Pancreas (tissue), 10 donors: Measurements from ENCODE around the gene LOC101059915.
A peak's percentile ranks its signal among the peaks of the same experiment; 100 is the strongest.
"Not testable (repeated sequence)": the region's sequence is repeated elsewhere in the genome, so short reads cannot be mapped to it uniquely, and the experiment has no call there.

Experiments
- ATAC-seq, 4 donors: fragments of 200-7000 bp; cut with Tn5 transposase; one replicate each; pipeline versions ENCODE4 v1.8.0 to v1.9.1; 2020; ENCODE audit warnings: mild to moderate bottlenecking in 4 of 4, moderate library complexity in 4 of 4
- DNase-seq, 6 donors: peaks; one replicate each; pipeline ENCODE4 v3.0.0-alpha.2; 2020
- FAIRE-seq: peaks from 2 replicates; lab custom pipeline; 2012; peaks lifted over from hg19 to GRCh38; lab: Jason Lieb, UNC
- H3K27ac ChIP-seq, 4 donors: fragments of 200-600 bp; sonication (generic); 1 replicate in 3 of 4; 2 replicates in 1 of 4; pipeline versions ENCODE4 v1.5.0 to v1.8.0; 2020
- H3K27me3 ChIP-seq, 4 donors: fragments of 200-600 bp; one replicate each; pipeline ENCODE4 v1.8.0; 2021
- H3K36me3 ChIP-seq, 3 donors: fragments of 200-600 bp; sonication (generic) in 1 of 3; one replicate each; pipeline versions ENCODE4 v1.5.0 to v1.8.0; 2020 to 2021
- H3K4me1 ChIP-seq, 3 donors: fragments of 200-600 bp; one replicate each; pipeline ENCODE4 v1.8.0; 2021
- H3K4me3 ChIP-seq, 4 donors: fragments of 200-600 bp; sonication (generic) in 2 of 4; one replicate each; pipeline versions ENCODE4 v1.5.0 to v1.8.0; 2020 to 2021
- H3K9me3 ChIP-seq, 4 donors: fragments of 200-600 bp; one replicate each; pipeline ENCODE4 v1.8.0; 2021
- CTCF ChIP-seq, 4 donors: fragments of 200-600 bp; sonication (generic) in 3 of 4; IDR thresholded peaks; one replicate each; pipeline versions ENCODE4 v1.5.0 to v1.8.0; 2021; ENCODE audit warnings: antibody characterized with exemption in 4 of 4
- WGBS, 2 donors: extraction: QIAGEN DNeasy Blood & Tissue Kit; methylation state at CpG; one replicate each; pipeline ENCODE4 v1.1.7; 2013; 5-methylcytosine and 5-hydroxymethylcytosine counted together
- intact Hi-C, 3 donors: fragments of 100-400 bp; cut with DNase I; formaldehyde crosslinking; loops; one replicate each; pipeline versions ENCODE4 v1.11.1 to v1.14.2; 2022
- donor health status: healthy with polysubstance abuse.
- donor health status: DM: no; HTN: no; CAD: no; lungs with moderate emphysema.
- donor health status: DM: no; HTN: no; CAD: no.
- donor health status: control.
- donor health status: control.
- donor health status: Bipolar disorder and iron deficiency.
- donor health status: DM: yes; HTN: yes; CAD: no.
- donor health status: DM: no; HTN: no; CAD: no.
- donor health status: DM: no; HTN: no; CAD: no.
- donor health status: DM: yes; HTN: yes; CAD: no.

Gene LOC101059915

GRCh38 chrX:71638409-71638808, 28.9 kb upstream of the LOC101059915 start:
- no peaks in the 10 kb centered on the region for H3K9me3 ChIP-seq
- no peak for DNase-seq
- WGBS, 2 donors: 65 to 70% methylated on average over 4 of the region's 4 CpGs
- no peaks in the 10 kb centered on the region for H3K4me1 ChIP-seq
- no peaks in the 10 kb centered on the region for H3K27me3 ChIP-seq
- ATAC-seq: no peak
- no peaks in the 10 kb centered on the region for H3K36me3 ChIP-seq
- H3K27ac ChIP-seq: no peak overlapping the region
- intact Hi-C loops: no loop called here
- FAIRE-seq: no peak
- no peak overlapping the region for H3K4me3 ChIP-seq
- no peak for TF ChIP-seq CTCF (IDR thresholded peaks at IDR 0.05)

- intact Hi-C loops: no loop called here
- Histone ChIP-seq H3K36me3 (no peaks in the 10 kb centered on the region), H3K4me3 (no peak overlapping the region), H3K27me3 (no peaks in the 10 kb centered on the region), H3K9me3 (no peaks in the 10 kb centered on the region), H3K4me1 (no peaks in the 10 kb centered on the region), H3K27ac (no peak overlapping the region)
- no peak for TF ChIP-seq CTCF (IDR thresholded peaks at IDR 0.05)
- FAIRE-seq (no peak), DNase-seq (no peak), ATAC-seq (no peak)
- WGBS, 2 donors: 81 to 89% methylated on average over 4 of the region's 4 CpGs
These were observed 27.3 kb upstream of the LOC101059915 start for GRCh38 chrX:71640002-71640401.

GRCh38 chrX:71644406-71644805, 22.9 kb upstream of the LOC101059915 start:
- FAIRE-seq, H3K27ac ChIP-seq, DNase-seq, H3K4me3 ChIP-seq, H3K27me3 ChIP-seq, H3K4me1 ChIP-seq, H3K9me3 ChIP-seq, H3K36me3 ChIP-seq, intact Hi-C loops, ATAC-seq: not testable (repeated sequence)
- WGBS, 2 donors: 38 to 55% methylated on average over 5 of the region's 6 CpGs

GRCh38 chrX:71650333-71650969, 16.9 kb upstream of the LOC101059915 start:
- Histone ChIP-seq H3K36me3 (no peaks in the 10 kb centered on the region), H3K4me3 (no peak overlapping the region), H3K27ac (no peak overlapping the region), H3K4me1 (no peaks in the 10 kb centered on the region), H3K27me3 (peaks cover 0 to 11% (median 0%) of the 10 kb centered on the region in 4 donors), H3K9me3 (no peaks in the 10 kb centered on the region)
- DNase-seq (no peak), ATAC-seq (peak in 3 of 4 donors; percentile 37 to 68 (median 58)), FAIRE-seq (no peak)
- 61 to 78% methylated on average over 4 of the region's 4 CpGs for WGBS, 2 donors
- no peak for TF ChIP-seq CTCF (IDR thresholded peaks at IDR 0.05)
- intact Hi-C loops: no loop called here

- Histone ChIP-seq H3K27me3 (peaks cover 0 to 18% (median 0%) of the 10 kb centered on the region in 4 donors), H3K4me1 (no peaks in the 10 kb centered on the region), H3K36me3 (no peaks in the 10 kb centered on the region), H3K27ac (no peak overlapping the region), H3K9me3 (no peaks in the 10 kb centered on the region), H3K4me3 (no peak overlapping the region)
- 36 to 44% methylated on average over 2 of the region's 2 CpGs for WGBS, 2 donors
- peak; percentile 9 to 58 (median 46) for TF ChIP-seq CTCF (IDR thresholded peaks at IDR 0.05)
- peak in 3 of 4 donors; percentile 77 to 84 (median 80) for ATAC-seq
- peak; percentile 88 for FAIRE-seq
- intact Hi-C loops: no loop called here
- DNase-seq: peak in 2 of 6 donors; percentile 25 to 36
These were observed 14.9 kb upstream of the LOC101059915 start for GRCh38 chrX:71652405-71652804.
